K562 (cell line): ENCODE measurements around the gene RNF19B. TPM values are rescaled to one million over a fixed set of nuclear protein-coding genes. Genes with fewer than 3 reads are reported as not detected.

Source experiments
- ATAC-seq: fragments of 200-7000 bp; cut with Tn5 transposase; 3 replicates; pipeline ENCODE4 v1.9.1; 2020; ENCODE audit warnings: moderate library complexity
- BruUV-seq: library from RNA; stranded (reverse); fragments of 400-500 nt; replicated peaks from 2 replicates; lab custom pipeline; 2021; lab: Mats Ljungman, UMichigan
- CTCF ChIA-PET: fragments of 300-600 bp; formaldehyde crosslinking; extraction: SDS; loops from one replicate; lab custom pipeline; 2021; ENCODE audit warnings: low intra/inter-chr PET ratio; lab: Yijun Ruan, JAX
- POLR2A ChIA-PET: fragments of 300-600, 350-650 bp; sonication (Branson Sonifier 250); formaldehyde crosslinking; extraction: SDS; loops from one replicate; lab custom pipeline; 2021; ENCODE audit warnings: antibody characterized with exemption, inconsistent platforms; lab: Yijun Ruan, JAX
- DNase-seq, 4 experiments: peaks; one replicate each; pipeline versions ENCODE4 v3.0.0 to v3.0.0-alpha.2; 2011 to 2018; ENCODE audit warnings: low spot score in 3 of 4, mixed read lengths in 3 of 4; ENCODE audit errors: extremely low read depth in 1 of 4
- FAIRE-seq: peaks from 2 replicates; lab custom pipeline; 2011; peaks lifted over from hg19 to GRCh38; lab: Jason Lieb, UNC
- H2AFZ ChIP-seq: 2 replicates; pipeline ENCODE4 v1.6.0; 2011; ENCODE audit warnings: low read depth, low read length, control low read depth, inconsistent platforms
- H3K27ac ChIP-seq: fragments of 200-600 bp; 3 replicates; pipeline ENCODE4 v1.8.0; 2011; ENCODE audit warnings: low read depth, mild to moderate bottlenecking, control low read depth, inconsistent platforms, low read length, moderate library complexity, mixed read lengths; ENCODE audit errors: extremely low read depth
- H3K27me3 ChIP-seq, 2 experiments: fragments of 300-600 bp in 1 of 2; 2 replicates in 1 of 2; 3 replicates in 1 of 2; pipeline versions ENCODE4 v1.6.0 to v1.8.0; 2011; ENCODE audit warnings: inconsistent platforms in 2 of 2, low read length in 2 of 2, mild to moderate bottlenecking in 1 of 2, mixed read lengths in 1 of 2, moderate library complexity in 1 of 2; ENCODE audit not compliant: control insufficient read depth in 2 of 2, insufficient read depth in 2 of 2
- H3K36me3 ChIP-seq: fragments of 300-600 bp; 3 replicates; pipeline ENCODE4 v1.8.0; 2011; ENCODE audit warnings: mild to moderate bottlenecking, low read length, inconsistent platforms; ENCODE audit not compliant: control insufficient read depth, insufficient read depth
- H3K4me1 ChIP-seq, 2 experiments: fragments of 200-600 bp in 1 of 2; replicated peaks in 1 of 2; 2 replicates in 1 of 2; 3 replicates in 1 of 2; pipeline versions ENCODE4 v1.5.1 to v1.8.0; 2011; ENCODE audit warnings: inconsistent platforms in 2 of 2, low read length in 2 of 2, mild to moderate bottlenecking in 1 of 2, mixed read lengths in 1 of 2, moderate library complexity in 1 of 2; ENCODE audit not compliant: control insufficient read depth in 2 of 2, insufficient read depth in 2 of 2
- H3K4me2 ChIP-seq: 2 replicates; pipeline ENCODE4 v1.6.1; 2011; ENCODE audit warnings: low read length, control low read depth, inconsistent platforms, mixed read lengths; ENCODE audit not compliant: insufficient read depth
- H3K4me3 ChIP-seq: fragments of 200-600 bp; sonication (generic), shearing (Covaris generic); 2 replicates; pipeline ENCODE4 v1.5.1; 2016; ENCODE audit warnings: control low read depth, inconsistent platforms
- H3K79me2 ChIP-seq: fragments of 200-600 bp; 3 replicates; pipeline ENCODE4 v1.8.0; 2011; ENCODE audit warnings: low read length, inconsistent platforms; ENCODE audit not compliant: control insufficient read depth, insufficient read depth
- H3K9ac ChIP-seq, 2 experiments: 2 replicates each; pipeline versions ENCODE4 v1.6.0 to v1.6.1; 2011; ENCODE audit warnings: low read depth in 2 of 2, low read length in 2 of 2, control low read depth in 1 of 2, inconsistent platforms in 1 of 2, mild to moderate bottlenecking in 1 of 2, mixed read lengths in 1 of 2; ENCODE audit not compliant: insufficient read depth in 1 of 2
- H3K9me1 ChIP-seq: one replicate; pipeline ENCODE4 v1.6.0; 2011; ENCODE audit warnings: inconsistent platforms, mild to moderate bottlenecking, low read length, moderate library complexity; ENCODE audit not compliant: control insufficient read depth, insufficient read depth
- H3K9me3 ChIP-seq: replicated peaks from 2 replicates; pipeline ENCODE4 v1.5.1; 2011; ENCODE audit warnings: low read depth, low read length, inconsistent platforms; ENCODE audit not compliant: control insufficient read depth, insufficient read depth
- H4K20me1 ChIP-seq: replicated peaks from 2 replicates; pipeline ENCODE4 v1.6.1; 2011; ENCODE audit warnings: low read length, inconsistent platforms, mixed read lengths; ENCODE audit not compliant: control insufficient read depth, insufficient read depth
- HNRNPH1 ChIP-seq: fragments of 200-400 bp; formaldehyde crosslinking; optimal IDR thresholded peaks from 2 replicates; pipeline ENCODE3; 2017; ENCODE audit warnings: low read depth, mild to moderate bottlenecking, low read length, moderate library complexity
- JUND ChIP-seq, 2 experiments: IDR thresholded peaks; 2 replicates in 1 of 2; 3 replicates in 1 of 2; pipeline ENCODE4 v1.6.1; 2011; ENCODE audit warnings: borderline replicate concordance in 2 of 2, low read depth in 2 of 2, low read length in 2 of 2, improper control_type of control experiment in 1 of 2, missing biosample characterization in 1 of 2, missing genetic modification characterization in 1 of 2, missing genetic modification reagents in 1 of 2
- MCM3 ChIP-seq: fragments of 450-650 bp; IDR thresholded peaks from 2 replicates; pipeline ENCODE4 v1.6.1; 2016
- MTF1 ChIP-seq: fragments of 250-450 bp; sonication (Bioruptor Pico); IDR thresholded peaks from 2 replicates; pipeline ENCODE4 v1.9.0; 2021; ENCODE audit warnings: moderate library complexity, mild to moderate bottlenecking, inconsistent platforms, borderline replicate concordance
- NCOA1 ChIP-seq: fragments of 450-650 bp; IDR thresholded peaks from 2 replicates; pipeline ENCODE4 v1.6.1; 2016; ENCODE audit warnings: low read depth
- POLR2AphosphoS2 ChIP-seq: IDR thresholded peaks from 2 replicates; pipeline ENCODE4 v1.6.1; 2012; ENCODE audit warnings: low read length, improper control_type of control experiment
- POLR3G ChIP-seq: IDR thresholded peaks from 2 replicates; pipeline ENCODE4 v1.6.1; 2011; ENCODE audit not compliant: insufficient read length, insufficient replicate concordance; ENCODE audit errors: extremely low read depth
- PTBP1 ChIP-seq: fragments of 200-400 bp; formaldehyde crosslinking; IDR thresholded peaks from 2 replicates; pipeline ENCODE4 v1.6.1; 2017; ENCODE audit warnings: low read depth, low read length
- SETDB1 ChIP-seq: IDR thresholded peaks from one replicate; pipeline ENCODE4 v1.6.1; 2012; ENCODE audit warnings: low read length, control low read depth, inconsistent platforms
- SLC30A9 ChIP-seq: fragments of 250-450 bp; sonication (Bioruptor Pico); IDR thresholded peaks from 2 replicates; pipeline ENCODE4 v1.8.0; 2022; ENCODE audit warnings: mild to moderate bottlenecking, moderate library complexity
- ZBTB1 ChIP-seq: sonication (generic); formaldehyde crosslinking; IDR thresholded peaks from 2 replicates; pipeline ENCODE4 v1.8.1; 2023; ENCODE audit warnings: missing genetic modification reagents, low read depth, mild to moderate bottlenecking, borderline replicate concordance
- ZNF212 ChIP-seq: fragments of 450-650 bp; formaldehyde crosslinking; IDR thresholded peaks from 2 replicates; pipeline ENCODE4 v1.4.0; 2020; ENCODE audit warnings: mild to moderate bottlenecking
- ZNF232 ChIP-seq: sonication (generic); formaldehyde crosslinking; IDR thresholded peaks from 2 replicates; pipeline ENCODE4 v1.8.0; 2022; ENCODE audit warnings: mild to moderate bottlenecking, missing genetic modification reagents
- ZNF584 ChIP-seq: fragments of 200-800 bp; sonication (Bioruptor generic); IDR thresholded peaks from 2 replicates; pipeline ENCODE4 v1.6.1; 2016; ENCODE audit warnings: low read depth, mild to moderate bottlenecking, missing genetic modification characterization, missing compliant biosample characterization
- ZNF707 ChIP-seq: fragments of 250-450 bp; sonication (Bioruptor Pico); conservative IDR thresholded peaks from 2 replicates; pipeline ENCODE4 v1.8.0; 2022; ENCODE audit warnings: inconsistent platforms, mild to moderate bottlenecking, moderate library complexity
- WGBS: fragments of 100-300 bp; shearing (Covaris generic); methylation state at CpG from one replicate; pipeline ENCODE4 v1.1.6; 2016; ENCODE audit warnings: low coverage, mixed read lengths; ENCODE audit not compliant: insufficient coverage; ENCODE audit errors: missing lambda C conversion rate; 5-methylcytosine and 5-hydroxymethylcytosine counted together
- in situ Hi-C: fragments of 300-500 bp; cut with MboI; formaldehyde crosslinking; loops from 4 replicates; pipeline ENCODE4 v1.15.0; 2018; ENCODE audit warnings: inconsistent platforms, mixed read lengths
- intact Hi-C: fragments of 100-400 bp; cut with micrococcal nuclease; formaldehyde crosslinking; loops from 2 replicates; pipeline ENCODE4 v1.14.2; 2022
- polyA plus RNA-seq, 8 experiments: library from polyadenylated mRNA; depleted of rRNA in 4 of 8; stranded (reverse) in 5 of 8; unstranded in 3 of 8; fragments of >200 nt; fragmentation: Nextera tagmentation in 2 of 8; fragmentation: Illumina TruSeq in 1 of 8; extraction: Ambion mirVana in 2 of 8; extraction: Trizol in 1 of 8; gene quantifications; 2 replicates each; pipeline versions ENCODE4 v1.2.1 to v1.2.3, GENCODE V29; 2011 to 2014; ENCODE audit warnings: inconsistent platforms in 1 of 8, missing spikeins in 1 of 8
- total RNA-seq, 7 experiments: library from RNA; depleted of rRNA in 6 of 7; stranded (reverse); fragments of >200 nt in 6 of 7; fragmentation: Illumina TruSeq in 2 of 7; extraction: Trizol in 2 of 7; gene quantifications; 2 replicates each; pipeline versions ENCODE4 v1.2.1 to v1.2.3, GENCODE V29; 2011 to 2021; ENCODE audit warnings: low replicate concordance in 1 of 7

The RNF19B gene
- total and polyA plus RNA-seq, 9 of the 15 experiments (the other 6 are each of a cell fraction or from before 2014, with no cell fraction given), result 2.6 to 14.9 (median 10.1) TPM

- no peaks in the 10 kb centered on the region for H3K9me3 ChIP-seq
- peaks cover 10 to 74% of the 10 kb centered on the region in 2 experiments for H3K27me3 ChIP-seq
- intact Hi-C loops (no loop called here), in situ Hi-C loops (loop anchor here (25.0 kb wide), 1 partner anchor 715 kb away; no protein-coding TSS in a partner anchor)
- H3K4me2 ChIP-seq, result no peak overlapping the region
- no peak overlapping the region for H3K4me3 ChIP-seq
- H3K27ac ChIP-seq, result no peak overlapping the region
- 8% methylated on average over 11 of the region's 11 CpGs for WGBS
- no peaks in the 10 kb centered on the region for H3K36me3 ChIP-seq
- no TSS peak for BruUV-seq
- FAIRE-seq, result no peak
- H2AFZ ChIP-seq, result no peak overlapping the region
- peaks cover 27% of the 10 kb centered on the region for H4K20me1 ChIP-seq
- no peaks in the 10 kb centered on the region for H3K9me1 ChIP-seq
- POLR2A ChIA-PET, result interaction anchor here (0.6 to 2.6 kb wide), 10 partner anchors 8 to 448 kb away, joined by 3 to 12 read pairs (median 3); partner anchors contain the start of gene HPCA
- no peak for ATAC-seq
- no peaks in the 10 kb centered on the region for H3K79me2 ChIP-seq
- peaks cover 10 to 29% of the 10 kb centered on the region in 2 experiments; a peak in 4 of 5 replicates for H3K4me1 ChIP-seq
- no peak for DNase-seq
- TF ChIP-seq PTBP1, result no peak
- TF ChIP-seq JUND (IDR thresholded peaks at IDR 0.05; ENCODE audit: borderline replicate concordance, low read depth, low read length), result no peak
- no peak for TF ChIP-seq JUND (tag; IDR thresholded peaks at IDR 0.05; ENCODE audit: borderline replicate concordance, low read depth, low read length)
- no peak for TF ChIP-seq SETDB1
- no peak for TF ChIP-seq NCOA1
- no peak for TF ChIP-seq ZNF212
- TF ChIP-seq SLC30A9, result no peak
- no peak for TF ChIP-seq MCM3
- TF ChIP-seq POLR3G, result no peak
- TF ChIP-seq ZNF232, result no peak
- no peak for TF ChIP-seq POLR2AphosphoS2
- no peak for TF ChIP-seq ZNF584
- TF ChIP-seq HNRNPH1, result no peak
- no peak for TF ChIP-seq ZNF707
- no peak for TF ChIP-seq MTF1 (CRISPR knock-in tag)
- TF ChIP-seq ZBTB1 (CRISPR knock-in tag), result no peak
- CTCF ChIA-PET, result no interaction called here
- no peak overlapping the region for H3K9ac ChIP-seq
Measured at GRCh38 chr1:32897082-32898049, 67.2 kb downstream of the RNF19B start.
